ENCODE results near the gene LRIT1. TPM values are rescaled to one million over a fixed set of nuclear protein-coding genes. Genes with fewer than 3 reads are reported as not detected.
"Not testable (repeated sequence)": the region's sequence is repeated elsewhere in the genome, so short reads cannot be mapped to it uniquely, and the experiment has no call there.

Gene LRIT1
- not detected in 2 replicates for total RNA-seq (2014; rRNA removed; shearing (Covaris generic))

GRCh38 chr10:84241185-84241790 lies at the start of gene LRIT1:
Gene LRIT1, minus strand, starts transcription at chr10:84241546. Its CDS starts 107 bp downstream, at chr10:84241439.
- no peak for DNase-seq (ENCODE audit: low read depth)

- no peak for DNase-seq (ENCODE audit: low read depth)
Measured at GRCh38 chr10:84290235-84290634, 48.9 kb upstream of the LRIT1 start.

GRCh38 chr10:84289521-84290200 lies 48.3 kb upstream of the LRIT1 start:
- no peak for DNase-seq (ENCODE audit: low read depth)

GRCh38 chr10:84288151-84288550 lies 46.8 kb upstream of the LRIT1 start:
- DNase-seq (ENCODE audit: low read depth) = no peak

- no peak for DNase-seq (ENCODE audit: low read depth)
Measured at GRCh38 chr10:84286695-84287094, 45.3 kb upstream of the LRIT1 start.

GRCh38 chr10:84279876-84280475 lies 38.6 kb upstream of the LRIT1 start:
- not testable (repeated sequence) for DNase-seq (ENCODE audit: low read depth)

GRCh38 chr10:84270708-84271107 lies 29.4 kb upstream of the LRIT1 start:
- DNase-seq (ENCODE audit: low read depth) = no peak

GRCh38 chr10:84269773-84270172 lies 28.4 kb upstream of the LRIT1 start:
- peak; percentile 60 for DNase-seq (ENCODE audit: low read depth)

GRCh38 chr10:84269162-84269561 lies 27.8 kb upstream of the LRIT1 start:
- no peak for DNase-seq (ENCODE audit: low read depth)

GRCh38 chr10:84267503-84268126 lies 26.3 kb upstream of the LRIT1 start:
- peak; percentile 55 for DNase-seq (ENCODE audit: low read depth)

- no peak for DNase-seq (ENCODE audit: low read depth)
Measured at GRCh38 chr10:84265418-84265817, 24.1 kb upstream of the LRIT1 start.

GRCh38 chr10:84264611-84265141 lies 23.3 kb upstream of the LRIT1 start:
- peak; percentile 63 for DNase-seq (ENCODE audit: low read depth)

- DNase-seq (ENCODE audit: low read depth) = no peak
Measured at GRCh38 chr10:84263716-84264115, 22.4 kb upstream of the LRIT1 start.

- no peak for DNase-seq (ENCODE audit: low read depth)
Measured at GRCh38 chr10:84262190-84262956, 21.0 kb upstream of the LRIT1 start.

GRCh38 chr10:84261236-84261915 lies 20.0 kb upstream of the LRIT1 start:
- no peak for DNase-seq (ENCODE audit: low read depth)

- DNase-seq (ENCODE audit: low read depth) = no peak
Measured at GRCh38 chr10:84258034-84258695, 16.8 kb upstream of the LRIT1 start.

- DNase-seq (ENCODE audit: low read depth) = no peak
Measured at GRCh38 chr10:84257343-84258020, 16.1 kb upstream of the LRIT1 start.

GRCh38 chr10:84256510-84257342 lies 15.4 kb upstream of the LRIT1 start:
- DNase-seq (ENCODE audit: low read depth) = peak; percentile 57
